Osteocyte (in vitro differentiated cells): ENCODE data around the gene GABRD. TPM values are rescaled to one million over a fixed set of nuclear protein-coding genes. Genes with fewer than 3 reads are reported as not detected.

Experiments used
- DNase-seq: peaks from one replicate; pipeline ENCODE4 v3.0.0; 2021; ENCODE audit warnings: mixed read lengths; ENCODE audit not compliant: unreplicated experiment; ENCODE audit errors: extremely low spot score
- H3K27ac Mint-ChIP-seq: one replicate; pipeline ENCODE4 v1.8.0; 2021; ENCODE audit warnings: mild to moderate bottlenecking, mixed read lengths; ENCODE audit not compliant: unreplicated experiment
- H3K27me3 Mint-ChIP-seq: one replicate; pipeline ENCODE4 v1.8.0; 2021; ENCODE audit warnings: mixed read lengths; ENCODE audit not compliant: unreplicated experiment
- H3K36me3 Mint-ChIP-seq: one replicate; pipeline ENCODE4 v1.8.0; 2021; ENCODE audit warnings: mixed read lengths; ENCODE audit not compliant: unreplicated experiment
- H3K4me1 Mint-ChIP-seq: one replicate; pipeline ENCODE4 v1.8.0; 2021; ENCODE audit warnings: mixed read lengths; ENCODE audit not compliant: unreplicated experiment
- H3K4me3 Mint-ChIP-seq: one replicate; pipeline ENCODE4 v1.8.0; 2021; ENCODE audit warnings: mild to moderate bottlenecking, moderate library complexity, mixed read lengths; ENCODE audit not compliant: unreplicated experiment
- H3K9me3 Mint-ChIP-seq: one replicate; pipeline ENCODE4 v1.8.0; 2021; ENCODE audit warnings: mixed read lengths; ENCODE audit not compliant: unreplicated experiment
- CTCF ChIP-seq: fragments of 200-600 bp; sonication (generic); IDR thresholded peaks from 2 replicates; pipeline ENCODE4 v1.5.0; 2021; ENCODE audit warnings: antibody characterized with exemption, mild to moderate bottlenecking, moderate library complexity
- total RNA-seq: library from RNA; stranded (reverse); gene quantifications from 2 replicates; pipeline ENCODE4 v1.2.1, GENCODE V29; 2021

GABRD gene
- total RNA-seq, 1 donor from 2014 or later, result not detected

- no peak for TF ChIP-seq CTCF
- no peak for DNase-seq
- Mint-ChIP-seq H3K4me1 (peaks cover 7% of the 10 kb centered on the region), H3K27me3 (peaks cover 37% of the 10 kb centered on the region), H3K36me3 (no peaks in the 10 kb centered on the region), H3K9me3 (no peaks in the 10 kb centered on the region), H3K27ac (no peak within 1 kb of the TSS), H3K4me3 (peak within 1 kb of the TSS; percentile 54)
Observed at GRCh38 chr1:2049718-2050431, 30.7 kb downstream of the GABRD start, which contains the start of gene PRKCZ. Gene PRKCZ, plus strand, starts transcription at chr1:2050411. Its CDS starts 220 bp downstream, at chr1:2050631.

- Mint-ChIP-seq H3K4me1 (peaks cover 7% of the 10 kb centered on the region), H3K4me3 (no peak overlapping the region), H3K27ac (no peak overlapping the region), H3K27me3 (peaks cover 37% of the 10 kb centered on the region), H3K36me3 (no peaks in the 10 kb centered on the region), H3K9me3 (no peaks in the 10 kb centered on the region)
- no peak for TF ChIP-seq CTCF
- no peak for DNase-seq
Observed at GRCh38 chr1:2050461-2050792, 31.3 kb downstream of the GABRD start.

- H3K9me3 Mint-ChIP-seq, result no peaks in the 10 kb centered on the region
- TF ChIP-seq CTCF, result no peak
- H3K27ac Mint-ChIP-seq, result no peak overlapping the region
- H3K27me3 Mint-ChIP-seq, result peaks cover 32% of the 10 kb centered on the region
- DNase-seq, result no peak
- no peaks in the 10 kb centered on the region for H3K36me3 Mint-ChIP-seq
- peaks cover 7% of the 10 kb centered on the region for H3K4me1 Mint-ChIP-seq
- no peak overlapping the region for H3K4me3 Mint-ChIP-seq
Observed at GRCh38 chr1:2050793-2051682, 31.9 kb downstream of the GABRD start.

- no peaks in the 10 kb centered on the region for H3K9me3 Mint-ChIP-seq
- no peak overlapping the region for H3K27ac Mint-ChIP-seq
- no peak overlapping the region for H3K4me3 Mint-ChIP-seq
- H3K27me3 Mint-ChIP-seq, result peaks cover 30% of the 10 kb centered on the region
- no peak for DNase-seq
- peaks cover 7% of the 10 kb centered on the region for H3K4me1 Mint-ChIP-seq
- TF ChIP-seq CTCF, result no peak
- H3K36me3 Mint-ChIP-seq, result no peaks in the 10 kb centered on the region
Observed at GRCh38 chr1:2052054-2052679, 33.0 kb downstream of the GABRD start.

GRCh38 chr1:2052756-2053155 is 33.6 kb downstream of the GABRD start:
- Mint-ChIP-seq H3K27ac (no peak overlapping the region), H3K27me3 (peaks cover 30% of the 10 kb centered on the region), H3K4me1 (peaks cover 7% of the 10 kb centered on the region), H3K4me3 (no peak overlapping the region), H3K9me3 (no peaks in the 10 kb centered on the region), H3K36me3 (no peaks in the 10 kb centered on the region)
- no peak for TF ChIP-seq CTCF
- no peak for DNase-seq
